Neural cell (in vitro differentiated cells): ENCODE data around the gene LYPD1. TPM values are rescaled to one million over a fixed set of nuclear protein-coding genes. Genes with fewer than 3 reads are reported as not detected.

Experiments used
- H2AFZ ChIP-seq: fragments of 200-600, 300-800 bp; sonication (generic), shearing (Covaris generic); 2 replicates; pipeline ENCODE4 v1.6.0; 2014; ENCODE audit warnings: low read depth, mild to moderate bottlenecking, antibody characterized with exemption, low read length, moderate library complexity
- H3F3A ChIP-seq: fragments of 200-600 bp; shearing (Covaris generic); 2 replicates; pipeline ENCODE4 v1.6.1; 2016; ENCODE audit warnings: mild to moderate bottlenecking, moderate library complexity, mixed read lengths, antibody characterized with exemption, low read length; ENCODE audit not compliant: insufficient read depth, poor library complexity, severe bottlenecking
- H3K27ac ChIP-seq: fragments of 200-600, 300-800 bp; sonication (generic), shearing (Covaris generic); 2 replicates; pipeline ENCODE4 v1.5.1; 2014; ENCODE audit warnings: mild to moderate bottlenecking, low read length, moderate library complexity
- H3K27me3 ChIP-seq: fragments of 300-800, 200-600 bp; sonication (generic), shearing (Covaris generic); 2 replicates; pipeline ENCODE4 v1.6.0; 2014; ENCODE audit warnings: mild to moderate bottlenecking, low read depth, low read length, moderate library complexity; ENCODE audit not compliant: insufficient read depth
- H3K36me3 ChIP-seq: fragments of 300-800, 200-600 bp; sonication (generic), shearing (Covaris generic); 2 replicates; pipeline ENCODE4 v1.5.1; 2014; ENCODE audit warnings: mild to moderate bottlenecking, antibody characterized with exemption, low read length, moderate library complexity; ENCODE audit not compliant: insufficient read depth
- H3K4me2 ChIP-seq: fragments of 300-800, 200-600 bp; sonication (generic), shearing (Covaris generic); 2 replicates; pipeline ENCODE4 v1.6.0; 2014; ENCODE audit warnings: mild to moderate bottlenecking, low read length
- H3K4me3 ChIP-seq: fragments of 300-800, 200-600 bp; sonication (generic), shearing (Covaris generic); 2 replicates; pipeline ENCODE4 v1.5.1; 2014; ENCODE audit warnings: mild to moderate bottlenecking, low read length, moderate library complexity
- H3K79me2 ChIP-seq: fragments of 200-600 bp; shearing (Covaris generic); replicated peaks from 2 replicates; pipeline ENCODE4 v1.6.0; 2014; ENCODE audit warnings: mild to moderate bottlenecking, low read length, moderate library complexity; ENCODE audit not compliant: insufficient read depth
- H3K9ac ChIP-seq: fragments of 300-800, 200-600 bp; sonication (generic), shearing (Covaris generic); 2 replicates; pipeline ENCODE4 v1.6.1; 2016; ENCODE audit warnings: mild to moderate bottlenecking, low read length, mixed read lengths
- H3K9me2 ChIP-seq: fragments of 200-600 bp; shearing (Covaris generic); 2 replicates; pipeline ENCODE4 v1.6.1; 2016; ENCODE audit warnings: mild to moderate bottlenecking, low read length, mixed read lengths; ENCODE audit not compliant: insufficient read depth
- H3K9me3 ChIP-seq: fragments of 200-600, 300-800 bp; sonication (generic), shearing (Covaris generic); 2 replicates; pipeline ENCODE4 v1.6.1; 2016; ENCODE audit warnings: mild to moderate bottlenecking, mixed run types, low read length, moderate library complexity, mixed read lengths
- H4K20me1 ChIP-seq: fragments of 200-600 bp; shearing (Covaris generic); 2 replicates; pipeline ENCODE4 v1.6.1; 2016; ENCODE audit warnings: mild to moderate bottlenecking, mixed run types; ENCODE audit not compliant: insufficient read depth
- EP300 ChIP-seq: fragments of 450-650 bp; conservative IDR thresholded peaks from 2 replicates; pipeline ENCODE4 v1.6.1; 2014; ENCODE audit warnings: antibody characterized with exemption, mild to moderate bottlenecking, moderate library complexity; ENCODE audit not compliant: poor library complexity, severe bottlenecking
- EZH2 ChIP-seq: fragments of 200-600, 300-800 bp; shearing (Covaris generic), sonication (generic); IDR thresholded peaks from 2 replicates; pipeline ENCODE4 v1.6.1; 2014; ENCODE audit warnings: antibody characterized with exemption, low read length, borderline replicate concordance, mild to moderate bottlenecking; ENCODE audit not compliant: insufficient read depth, poor library complexity, severe bottlenecking
- MXI1 ChIP-seq: fragments of 450-650 bp; conservative IDR thresholded peaks from 2 replicates; pipeline ENCODE4 v1.6.1; 2014; ENCODE audit warnings: antibody characterized with exemption, mild to moderate bottlenecking; ENCODE audit not compliant: poor library complexity, severe bottlenecking
- POLR2AphosphoS5 ChIP-seq: IDR thresholded peaks from 2 replicates; pipeline ENCODE4 v1.6.1; 2012
- RAD21 ChIP-seq: fragments of 450-650 bp; conservative IDR thresholded peaks from 2 replicates; pipeline ENCODE4 v1.6.1; 2014; ENCODE audit warnings: antibody characterized with exemption, mild to moderate bottlenecking, moderate library complexity
- SMC3 ChIP-seq: fragments of 450-650 bp; conservative IDR thresholded peaks from 2 replicates; pipeline ENCODE4 v1.6.1; 2014; ENCODE audit warnings: antibody characterized with exemption, mild to moderate bottlenecking, moderate library complexity; ENCODE audit not compliant: poor library complexity
- TAF1 ChIP-seq: IDR thresholded peaks from 2 replicates; pipeline ENCODE4 v1.6.1; 2012; ENCODE audit warnings: low read depth
- polyA plus RNA-seq: library from polyadenylated mRNA; depleted of rRNA; stranded (reverse); fragments of >200 nt; gene quantifications from 2 replicates; pipeline ENCODE4 v1.2.3, GENCODE V29; 2014
- TF ChIP-seq, protein P1 (sequence below): IDR thresholded peaks from 2 replicates; pipeline ENCODE4 v1.6.1; 2012; ENCODE audit warnings: borderline replicate concordance
- TF ChIP-seq, protein P2 (sequence below): fragments of 450-650 bp; IDR thresholded peaks from 2 replicates; pipeline ENCODE4 v1.5.1; 2014; ENCODE audit warnings: antibody characterized with exemption, mild to moderate bottlenecking, moderate library complexity; ENCODE audit not compliant: poor library complexity, severe bottlenecking

LYPD1 gene
- polyA plus RNA-seq, 1 donor from 2014 or later = 78.2 TPM

DNA sequence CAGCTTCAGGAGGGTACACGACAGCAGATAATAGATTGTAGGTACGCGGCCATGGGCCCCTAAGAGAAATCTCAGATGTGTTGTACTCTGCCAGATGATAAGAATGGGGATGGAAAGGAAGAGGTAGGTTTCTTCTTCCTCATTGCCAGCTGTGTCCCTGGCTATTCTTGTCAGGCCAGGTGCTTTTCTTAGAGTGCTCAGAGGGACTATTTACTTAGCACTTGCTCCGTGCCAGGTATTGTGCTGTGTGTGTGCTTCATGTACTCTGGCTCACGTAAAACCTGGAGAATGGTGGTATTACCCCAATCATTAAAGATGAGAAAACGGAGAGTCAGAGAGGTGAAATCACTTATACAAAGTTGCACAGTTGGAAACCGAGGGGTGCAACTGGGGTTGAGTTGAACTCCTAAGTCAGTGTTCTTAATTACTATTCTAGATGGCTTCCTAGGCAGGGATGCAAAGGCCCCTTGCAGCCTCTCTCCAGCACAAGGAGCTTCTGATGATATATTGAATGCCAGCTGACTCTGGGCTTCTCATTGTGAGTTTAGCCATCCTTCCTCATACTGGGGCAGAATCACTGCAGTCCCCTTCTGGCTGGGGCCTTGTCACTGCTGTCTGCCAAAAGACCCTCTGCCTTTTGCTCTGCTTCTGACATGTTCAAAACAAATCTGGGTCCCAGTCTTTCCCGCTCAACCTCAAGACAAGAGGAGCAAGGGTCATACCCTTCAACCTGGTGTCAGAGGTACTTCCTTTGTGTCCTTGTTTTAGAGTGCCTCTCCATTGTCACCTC is 60.7 kb downstream of the LYPD1 start:
- Histone ChIP-seq H3K27ac (no peak overlapping the region), H3F3A (no peaks in the 10 kb centered on the region), H3K27me3 (no peaks in the 10 kb centered on the region), H3K4me3 (no peak overlapping the region), H3K9me3 (no peaks in the 10 kb centered on the region), H3K9me2 (no peaks in the 10 kb centered on the region), H3K36me3 (no peaks in the 10 kb centered on the region), H3K9ac (no peak overlapping the region), H3K4me2 (no peak overlapping the region), H4K20me1 (no peaks in the 10 kb centered on the region), H3K79me2 (no peaks in the 10 kb centered on the region), H2AFZ (no peak overlapping the region)
- no peak for TF ChIP-seq RAD21
- no peak for TF ChIP-seq TAF1
- TF ChIP-seq, protein P1, sequence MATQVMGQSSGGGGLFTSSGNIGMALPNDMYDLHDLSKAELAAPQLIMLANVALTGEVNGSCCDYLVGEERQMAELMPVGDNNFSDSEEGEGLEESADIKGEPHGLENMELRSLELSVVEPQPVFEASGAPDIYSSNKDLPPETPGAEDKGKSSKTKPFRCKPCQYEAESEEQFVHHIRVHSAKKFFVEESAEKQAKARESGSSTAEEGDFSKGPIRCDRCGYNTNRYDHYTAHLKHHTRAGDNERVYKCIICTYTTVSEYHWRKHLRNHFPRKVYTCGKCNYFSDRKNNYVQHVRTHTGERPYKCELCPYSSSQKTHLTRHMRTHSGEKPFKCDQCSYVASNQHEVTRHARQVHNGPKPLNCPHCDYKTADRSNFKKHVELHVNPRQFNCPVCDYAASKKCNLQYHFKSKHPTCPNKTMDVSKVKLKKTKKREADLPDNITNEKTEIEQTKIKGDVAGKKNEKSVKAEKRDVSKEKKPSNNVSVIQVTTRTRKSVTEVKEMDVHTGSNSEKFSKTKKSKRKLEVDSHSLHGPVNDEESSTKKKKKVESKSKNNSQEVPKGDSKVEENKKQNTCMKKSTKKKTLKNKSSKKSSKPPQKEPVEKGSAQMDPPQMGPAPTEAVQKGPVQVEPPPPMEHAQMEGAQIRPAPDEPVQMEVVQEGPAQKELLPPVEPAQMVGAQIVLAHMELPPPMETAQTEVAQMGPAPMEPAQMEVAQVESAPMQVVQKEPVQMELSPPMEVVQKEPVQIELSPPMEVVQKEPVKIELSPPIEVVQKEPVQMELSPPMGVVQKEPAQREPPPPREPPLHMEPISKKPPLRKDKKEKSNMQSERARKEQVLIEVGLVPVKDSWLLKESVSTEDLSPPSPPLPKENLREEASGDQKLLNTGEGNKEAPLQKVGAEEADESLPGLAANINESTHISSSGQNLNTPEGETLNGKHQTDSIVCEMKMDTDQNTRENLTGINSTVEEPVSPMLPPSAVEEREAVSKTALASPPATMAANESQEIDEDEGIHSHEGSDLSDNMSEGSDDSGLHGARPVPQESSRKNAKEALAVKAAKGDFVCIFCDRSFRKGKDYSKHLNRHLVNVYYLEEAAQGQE = no peak
- TF ChIP-seq SMC3 = no peak
- no peak for TF ChIP-seq EZH2
- TF ChIP-seq, protein P2, sequence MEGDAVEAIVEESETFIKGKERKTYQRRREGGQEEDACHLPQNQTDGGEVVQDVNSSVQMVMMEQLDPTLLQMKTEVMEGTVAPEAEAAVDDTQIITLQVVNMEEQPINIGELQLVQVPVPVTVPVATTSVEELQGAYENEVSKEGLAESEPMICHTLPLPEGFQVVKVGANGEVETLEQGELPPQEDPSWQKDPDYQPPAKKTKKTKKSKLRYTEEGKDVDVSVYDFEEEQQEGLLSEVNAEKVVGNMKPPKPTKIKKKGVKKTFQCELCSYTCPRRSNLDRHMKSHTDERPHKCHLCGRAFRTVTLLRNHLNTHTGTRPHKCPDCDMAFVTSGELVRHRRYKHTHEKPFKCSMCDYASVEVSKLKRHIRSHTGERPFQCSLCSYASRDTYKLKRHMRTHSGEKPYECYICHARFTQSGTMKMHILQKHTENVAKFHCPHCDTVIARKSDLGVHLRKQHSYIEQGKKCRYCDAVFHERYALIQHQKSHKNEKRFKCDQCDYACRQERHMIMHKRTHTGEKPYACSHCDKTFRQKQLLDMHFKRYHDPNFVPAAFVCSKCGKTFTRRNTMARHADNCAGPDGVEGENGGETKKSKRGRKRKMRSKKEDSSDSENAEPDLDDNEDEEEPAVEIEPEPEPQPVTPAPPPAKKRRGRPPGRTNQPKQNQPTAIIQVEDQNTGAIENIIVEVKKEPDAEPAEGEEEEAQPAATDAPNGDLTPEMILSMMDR = no peak
- TF ChIP-seq MXI1 = no peak
- TF ChIP-seq POLR2AphosphoS5 = no peak

DNA sequence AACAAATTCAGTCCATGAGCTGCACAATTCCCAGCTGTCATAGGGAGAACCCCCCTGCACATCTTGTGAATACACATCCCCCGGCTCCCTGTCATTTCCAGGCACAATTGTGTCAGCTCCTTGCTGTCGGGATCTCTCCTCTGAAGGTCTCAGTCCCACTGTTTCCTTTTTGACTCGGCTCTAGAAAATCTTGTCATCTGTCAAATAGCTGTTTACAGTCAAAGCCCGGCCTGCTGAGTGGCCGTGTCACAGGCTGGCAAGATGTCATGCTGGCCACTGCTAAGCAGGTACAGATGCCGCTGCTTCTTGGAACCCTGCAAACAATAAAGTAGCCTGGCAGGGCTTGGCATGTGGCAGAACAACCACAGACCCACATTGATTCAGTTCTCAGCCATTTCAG is 61.7 kb downstream of the LYPD1 start:
- TF ChIP-seq, protein P1 = peak; percentile 93
- TF ChIP-seq SMC3 (no peak), RAD21 (no peak), POLR2AphosphoS5 (peak; percentile 48), EP300 (peak; percentile 87)
- no peak overlapping the region for H2AFZ ChIP-seq

More for the DNA sequence above, 61.7 kb downstream of the LYPD1 start:
- H3F3A ChIP-seq = no peaks in the 10 kb centered on the region
- H3K79me2 ChIP-seq = no peaks in the 10 kb centered on the region
- H3K4me2 ChIP-seq = no peak overlapping the region
- H4K20me1 ChIP-seq = no peaks in the 10 kb centered on the region
- no peaks in the 10 kb centered on the region for H3K9me3 ChIP-seq
- H3K36me3 ChIP-seq = no peaks in the 10 kb centered on the region
- H3K9me2 ChIP-seq = no peaks in the 10 kb centered on the region
- no peaks in the 10 kb centered on the region for H3K27me3 ChIP-seq
- H3K9ac ChIP-seq = peak overlapping the region; percentile 34
- H3K4me3 ChIP-seq = peak overlapping the region; percentile 9
- H3K27ac ChIP-seq = peak overlapping the region; percentile 36
